HG03354 (cell line): ENCODE results near the gene PAPPA.

Experiments
- ATAC-seq: cut with Tn5 transposase; IDR thresholded peaks from one replicate; pipeline ENCODE4 v1.9.1; 2021; ENCODE audit warnings: mild to moderate bottlenecking; ENCODE audit not compliant: unreplicated experiment, poor library complexity, severe bottlenecking

PAPPA gene

GRCh38 chr9:116212986-116213692 is 59.5 kb downstream of the PAPPA start:
- ATAC-seq = no peak

GRCh38 chr9:116213693-116214047 is 60.1 kb downstream of the PAPPA start:
- ATAC-seq = no peak

- ATAC-seq = no peak
These were observed 64.8 kb downstream of the PAPPA start for GRCh38 chr9:116218399-116218798.

GRCh38 chr9:116219686-116220085 is 66.1 kb downstream of the PAPPA start:
- no peak for ATAC-seq

GRCh38 chr9:116223926-116224325 is 70.3 kb downstream of the PAPPA start:
- no peak for ATAC-seq

GRCh38 chr9:116230051-116230632 is 76.6 kb downstream of the PAPPA start:
- no peak for ATAC-seq

- no peak for ATAC-seq
These were observed 79.0 kb downstream of the PAPPA start for GRCh38 chr9:116232424-116233159.

GRCh38 chr9:116233160-116233530 is 79.6 kb downstream of the PAPPA start:
- no peak for ATAC-seq

- no peak for ATAC-seq
These were observed 80.5 kb downstream of the PAPPA start for GRCh38 chr9:116234081-116234480.

GRCh38 chr9:116236979-116237378 is 83.4 kb downstream of the PAPPA start:
- no peak for ATAC-seq

GRCh38 chr9:116237456-116237855 is 83.9 kb downstream of the PAPPA start:
- no peak for ATAC-seq

GRCh38 chr9:116238225-116238624 is 84.6 kb downstream of the PAPPA start:
- ATAC-seq = no peak

GRCh38 chr9:116238776-116239340 is 85.3 kb downstream of the PAPPA start:
- ATAC-seq = no peak

- no peak for ATAC-seq
These were observed 90.1 kb downstream of the PAPPA start for GRCh38 chr9:116243708-116244107.

GRCh38 chr9:116247284-116247683 is 93.7 kb downstream of the PAPPA start:
- ATAC-seq = no peak

GRCh38 chr9:116247791-116248374 is 94.3 kb downstream of the PAPPA start:
- no peak for ATAC-seq

GRCh38 chr9:116250891-116251290 is 97.3 kb downstream of the PAPPA start:
- ATAC-seq = no peak

GRCh38 chr9:116251366-116251765 is 97.8 kb downstream of the PAPPA start:
- ATAC-seq = no peak

GRCh38 chr9:116260531-116260930 is 106.9 kb downstream of the PAPPA start:
- ATAC-seq = no peak

- ATAC-seq = no peak
These were observed 108.9 kb downstream of the PAPPA start for GRCh38 chr9:116262448-116262847.
